Activated T-cell treated with anti-CD3 and anti-CD28 coated beads, Interleukin-2, amount 50 U/mL, for 24 hours (primary cell): Measurements from ENCODE around the gene DNAJC10.
"Not testable (repeated sequence)": the region's sequence is repeated elsewhere in the genome, so short reads cannot be mapped to it uniquely, and the experiment has no call there.

Source experiments
- DNase-seq: peaks from one replicate; pipeline ENCODE4 v3.0.0-alpha.2; 2020
- H3K27ac Mint-ChIP-seq: 2 replicates; pipeline ENCODE4 v1.8.0; 2020; ENCODE audit warnings: mild to moderate bottlenecking, mixed read lengths
- H3K27me3 Mint-ChIP-seq: 2 replicates; pipeline ENCODE4 v1.8.0; 2020; ENCODE audit warnings: mixed read lengths
- H3K36me3 Mint-ChIP-seq: 2 replicates; pipeline ENCODE4 v1.8.0; 2020; ENCODE audit warnings: low read depth, mixed read lengths
- H3K4me1 Mint-ChIP-seq: 2 replicates; pipeline ENCODE4 v1.8.0; 2020; ENCODE audit warnings: low read depth, mixed read lengths
- H3K4me3 Mint-ChIP-seq: 2 replicates; pipeline ENCODE4 v1.8.0; 2020; ENCODE audit warnings: mild to moderate bottlenecking, moderate library complexity, mixed read lengths
- H3K9me3 Mint-ChIP-seq: 2 replicates; pipeline ENCODE4 v1.8.0; 2020; ENCODE audit warnings: mixed read lengths

Gene DNAJC10

GRCh38 chr2:182715892-182716649, at the start of gene DNAJC10:
Gene DNAJC10 (plus strand): TSS chr2:182716257. CDS start chr2:182718087, 1,830 bp downstream.
- no peak within 1 kb of the TSS for H3K4me3 Mint-ChIP-seq
- H3K27ac Mint-ChIP-seq = no peak within 1 kb of the TSS
- peaks cover 22% of the 10 kb centered on the region for H3K36me3 Mint-ChIP-seq
- peak; percentile 93 for DNase-seq
- no peaks in the 10 kb centered on the region for H3K9me3 Mint-ChIP-seq
- peaks cover 4% of the 10 kb centered on the region for H3K4me1 Mint-ChIP-seq
- H3K27me3 Mint-ChIP-seq = peaks cover 4% of the 10 kb centered on the region

- Mint-ChIP-seq H3K27me3 (no peaks in the 10 kb centered on the region), H3K4me1 (peaks cover 8% of the 10 kb centered on the region), H3K4me3 (no peak overlapping the region), H3K36me3 (no peaks in the 10 kb centered on the region), H3K9me3 (no peaks in the 10 kb centered on the region), H3K27ac (no peak overlapping the region)
- DNase-seq = no peak
Observed at GRCh38 chr2:182666674-182667314, 49.3 kb upstream of the DNAJC10 start.

GRCh38 chr2:182667315-182667695, 48.8 kb upstream of the DNAJC10 start:
- Mint-ChIP-seq H3K36me3 (no peaks in the 10 kb centered on the region), H3K4me1 (peaks cover 8% of the 10 kb centered on the region), H3K4me3 (no peak overlapping the region), H3K27ac (no peak overlapping the region), H3K27me3 (no peaks in the 10 kb centered on the region), H3K9me3 (no peaks in the 10 kb centered on the region)
- no peak for DNase-seq

GRCh38 chr2:182668671-182669070, 47.4 kb upstream of the DNAJC10 start:
- no peak overlapping the region for H3K4me3 Mint-ChIP-seq
- peaks cover 8% of the 10 kb centered on the region for H3K4me1 Mint-ChIP-seq
- no peaks in the 10 kb centered on the region for H3K36me3 Mint-ChIP-seq
- no peak overlapping the region for H3K27ac Mint-ChIP-seq
- DNase-seq = no peak
- no peaks in the 10 kb centered on the region for H3K9me3 Mint-ChIP-seq
- no peaks in the 10 kb centered on the region for H3K27me3 Mint-ChIP-seq

GRCh38 chr2:182672466-182673165, 43.4 kb upstream of the DNAJC10 start:
- Mint-ChIP-seq H3K27me3 (peaks cover 19% of the 10 kb centered on the region), H3K27ac (no peak overlapping the region), H3K36me3 (no peaks in the 10 kb centered on the region), H3K9me3 (no peaks in the 10 kb centered on the region), H3K4me3 (no peak overlapping the region), H3K4me1 (no peaks in the 10 kb centered on the region)
- no peak for DNase-seq

GRCh38 chr2:182680837-182681236, 35.2 kb upstream of the DNAJC10 start:
- no peaks in the 10 kb centered on the region for H3K9me3 Mint-ChIP-seq
- no peak overlapping the region for H3K4me3 Mint-ChIP-seq
- no peaks in the 10 kb centered on the region for H3K4me1 Mint-ChIP-seq
- H3K36me3 Mint-ChIP-seq = no peaks in the 10 kb centered on the region
- no peak for DNase-seq
- H3K27ac Mint-ChIP-seq = no peak overlapping the region
- peaks cover 36% of the 10 kb centered on the region for H3K27me3 Mint-ChIP-seq

GRCh38 chr2:182682210-182682609, 33.8 kb upstream of the DNAJC10 start:
- Mint-ChIP-seq H3K4me3 (no peak overlapping the region), H3K36me3 (no peaks in the 10 kb centered on the region), H3K27me3 (peaks cover 27% of the 10 kb centered on the region), H3K9me3 (no peaks in the 10 kb centered on the region), H3K4me1 (no peaks in the 10 kb centered on the region), H3K27ac (no peak overlapping the region)
- DNase-seq = no peak

GRCh38 chr2:182685559-182685958, 30.5 kb upstream of the DNAJC10 start:
- no peaks in the 10 kb centered on the region for H3K4me1 Mint-ChIP-seq
- no peak overlapping the region for H3K4me3 Mint-ChIP-seq
- DNase-seq = no peak
- H3K9me3 Mint-ChIP-seq = no peaks in the 10 kb centered on the region
- no peaks in the 10 kb centered on the region for H3K36me3 Mint-ChIP-seq
- H3K27me3 Mint-ChIP-seq = peaks cover 39% of the 10 kb centered on the region
- H3K27ac Mint-ChIP-seq = no peak overlapping the region

- H3K4me3 Mint-ChIP-seq, H3K4me1 Mint-ChIP-seq, DNase-seq, H3K36me3 Mint-ChIP-seq, H3K9me3 Mint-ChIP-seq, H3K27ac Mint-ChIP-seq: not testable (repeated sequence)
- peaks cover 39% of the 10 kb centered on the region for H3K27me3 Mint-ChIP-seq
Observed at GRCh38 chr2:182686763-182687162, 29.3 kb upstream of the DNAJC10 start.

GRCh38 chr2:182694189-182694588, 21.9 kb upstream of the DNAJC10 start:
- no peak for DNase-seq
- Mint-ChIP-seq H3K27me3 (peaks cover 7% of the 10 kb centered on the region), H3K4me1 (no peaks in the 10 kb centered on the region), H3K4me3 (no peak overlapping the region), H3K9me3 (no peaks in the 10 kb centered on the region), H3K36me3 (no peaks in the 10 kb centered on the region), H3K27ac (no peak overlapping the region)

GRCh38 chr2:182695776-182696175, 20.3 kb upstream of the DNAJC10 start:
- no peaks in the 10 kb centered on the region for H3K4me1 Mint-ChIP-seq
- peaks cover 7% of the 10 kb centered on the region for H3K27me3 Mint-ChIP-seq
- H3K9me3 Mint-ChIP-seq = no peaks in the 10 kb centered on the region
- H3K27ac Mint-ChIP-seq = no peak overlapping the region
- H3K4me3 Mint-ChIP-seq = no peak overlapping the region
- DNase-seq = no peak
- H3K36me3 Mint-ChIP-seq = no peaks in the 10 kb centered on the region

- Mint-ChIP-seq H3K4me3 (no peak overlapping the region), H3K9me3 (no peaks in the 10 kb centered on the region), H3K27ac (no peak overlapping the region), H3K36me3 (no peaks in the 10 kb centered on the region), H3K4me1 (no peaks in the 10 kb centered on the region), H3K27me3 (no peaks in the 10 kb centered on the region)
- no peak for DNase-seq
Observed at GRCh38 chr2:182698671-182699070, 17.4 kb upstream of the DNAJC10 start.

- H3K4me1 Mint-ChIP-seq = no peaks in the 10 kb centered on the region
- no peaks in the 10 kb centered on the region for H3K36me3 Mint-ChIP-seq
- H3K9me3 Mint-ChIP-seq = no peaks in the 10 kb centered on the region
- no peak overlapping the region for H3K4me3 Mint-ChIP-seq
- DNase-seq = no peak
- H3K27ac Mint-ChIP-seq = no peak overlapping the region
- H3K27me3 Mint-ChIP-seq = peaks cover 37% of the 10 kb centered on the region
Observed at GRCh38 chr2:182705761-182706160, 10.3 kb upstream of the DNAJC10 start.

- DNase-seq = no peak
- no peaks in the 10 kb centered on the region for H3K36me3 Mint-ChIP-seq
- H3K27me3 Mint-ChIP-seq = peaks cover 40% of the 10 kb centered on the region
- H3K27ac Mint-ChIP-seq = no peak overlapping the region
- H3K4me1 Mint-ChIP-seq = no peaks in the 10 kb centered on the region
- H3K4me3 Mint-ChIP-seq = no peak overlapping the region
- no peaks in the 10 kb centered on the region for H3K9me3 Mint-ChIP-seq
Observed at GRCh38 chr2:182706751-182707150, 9.3 kb upstream of the DNAJC10 start.

GRCh38 chr2:182713601-182714000, 2.5 kb upstream of the DNAJC10 start:
- Mint-ChIP-seq H3K27me3 (peaks cover 14% of the 10 kb centered on the region), H3K27ac (no peak overlapping the region), H3K9me3 (no peaks in the 10 kb centered on the region), H3K4me3 (no peak overlapping the region), H3K36me3 (peaks cover 9% of the 10 kb centered on the region), H3K4me1 (peaks cover 4% of the 10 kb centered on the region)
- no peak for DNase-seq
